HepG2 (cell line): ENCODE results near the gene HOXD9. TPM values are rescaled to one million over a fixed set of nuclear protein-coding genes. Genes with fewer than 3 reads are reported as not detected.
A peak's percentile ranks its signal among the peaks of the same experiment; 100 is the strongest.

Source experiments
- ATAC-seq: fragments of 200-7000 bp; cut with Tn5 transposase; 3 replicates; pipeline ENCODE4 v1.9.1; 2020; ENCODE audit warnings: mild to moderate bottlenecking, moderate library complexity
- BruUV-seq: library from RNA; stranded (reverse); fragments of 400-500 nt; replicated peaks from 2 replicates; lab custom pipeline; 2021; lab: Mats Ljungman, UMichigan
- CTCF ChIA-PET: fragments of 300-600 bp; formaldehyde crosslinking; extraction: SDS; loops from one replicate; lab custom pipeline; 2021; ENCODE audit warnings: low total read pairs, inconsistent platforms, low intra/inter-chr PET ratio; lab: Yijun Ruan, JAX
- POLR2A ChIA-PET: fragments of 350-600 bp; sonication (Branson Sonifier 250); formaldehyde crosslinking; loops from one replicate; lab custom pipeline; 2020; ENCODE audit warnings: antibody characterized with exemption, inconsistent platforms; lab: Yijun Ruan, JAX
- DNase-seq: peaks from one replicate; pipeline ENCODE4 v3.0.0-alpha.2; 2015; ENCODE audit warnings: low spot score
- FAIRE-seq: peaks from 3 replicates; lab custom pipeline; 2011; peaks lifted over from hg19 to GRCh38; lab: Jason Lieb, UNC
- H2AFZ ChIP-seq: one replicate; pipeline ENCODE4 v1.6.1; 2011; ENCODE audit warnings: low read length, inconsistent platforms
- H3K27ac ChIP-seq: fragments of 300-600 bp; 3 replicates; pipeline ENCODE4 v1.8.0; 2011; ENCODE audit warnings: mixed run types, mild to moderate bottlenecking, mixed read lengths, low read length, inconsistent platforms; ENCODE audit not compliant: insufficient read depth; ENCODE audit errors: extremely low read length
- H3K27me3 ChIP-seq, 2 experiments: fragments of 200-600 bp in 1 of 2; 2 replicates in 1 of 2; 3 replicates in 1 of 2; pipeline versions ENCODE4 v1.6.0 to v1.8.0; 2011; ENCODE audit warnings: low read length in 2 of 2, mild to moderate bottlenecking in 2 of 2, moderate library complexity in 2 of 2, inconsistent platforms in 1 of 2; ENCODE audit not compliant: insufficient read depth in 2 of 2, control insufficient read depth in 1 of 2
- H3K36me3 ChIP-seq, 2 experiments: fragments of 200-600 bp in 1 of 2; replicated peaks in 1 of 2; 2 replicates in 1 of 2; 3 replicates in 1 of 2; pipeline versions ENCODE4 v1.5.1 to v1.8.0; 2011; ENCODE audit warnings: low read length in 2 of 2, inconsistent platforms in 1 of 2; ENCODE audit not compliant: insufficient read depth in 2 of 2, control insufficient read depth in 1 of 2
- H3K4me1 ChIP-seq: 2 replicates; pipeline ENCODE4 v1.5.1; 2012; ENCODE audit warnings: low read length, inconsistent platforms; ENCODE audit not compliant: insufficient read depth
- H3K4me2 ChIP-seq: 2 replicates; pipeline ENCODE4 v1.6.0; 2011; ENCODE audit warnings: low read depth, low read length, inconsistent platforms
- H3K4me3 ChIP-seq, 3 experiments: fragments of 200-600 bp in 1 of 3; sonication (generic), shearing (Covaris generic) in 1 of 3; replicated peaks in 1 of 3; 2 replicates each; pipeline ENCODE4 v1.5.1; 2011 to 2016; ENCODE audit warnings: low read length in 3 of 3, inconsistent platforms in 2 of 3, low read depth in 2 of 3, mild to moderate bottlenecking in 2 of 3, control low read depth in 1 of 3, mixed read lengths in 1 of 3; ENCODE audit not compliant: insufficient read depth in 1 of 3
- H3K79me2 ChIP-seq: one replicate; pipeline ENCODE4 v1.6.1; 2011; ENCODE audit warnings: low read length, inconsistent platforms; ENCODE audit not compliant: insufficient read depth
- H3K9ac ChIP-seq: 2 replicates; pipeline ENCODE4 v1.6.0; 2011; ENCODE audit warnings: mild to moderate bottlenecking, low read depth, low read length, inconsistent platforms; ENCODE audit not compliant: insufficient read depth
- H3K9me3 ChIP-seq: 2 replicates; pipeline ENCODE4 v1.5.1; 2012; ENCODE audit warnings: mild to moderate bottlenecking, low read length
- H4K20me1 ChIP-seq: 2 replicates; pipeline ENCODE4 v1.6.0; 2011; ENCODE audit warnings: inconsistent platforms, mild to moderate bottlenecking, low read length, moderate library complexity; ENCODE audit not compliant: insufficient read depth
- BCL6 ChIP-seq: IDR thresholded peaks from 2 replicates; pipeline ENCODE4 v1.6.1; 2016; ENCODE audit warnings: missing genetic modification reagents, missing compliant biosample characterization
- CEBPG ChIP-seq: IDR thresholded peaks from 2 replicates; pipeline ENCODE4 v1.6.1; 2016
- CENPBD1 ChIP-seq: sonication (generic); formaldehyde crosslinking; IDR thresholded peaks from 2 replicates; pipeline ENCODE4 v1.8.0; 2022; ENCODE audit warnings: missing genetic modification reagents, low read depth, mild to moderate bottlenecking, borderline replicate concordance
- ELF3 ChIP-seq: IDR thresholded peaks from 2 replicates; pipeline ENCODE4 v1.6.1; 2016; ENCODE audit warnings: missing genetic modification reagents, missing compliant biosample characterization
- FOXJ3 ChIP-seq: sonication (generic); formaldehyde crosslinking; IDR thresholded peaks from 2 replicates; pipeline ENCODE4 v1.4.0; 2020; ENCODE audit warnings: missing genetic modification reagents, mild to moderate bottlenecking, borderline replicate concordance
- GABPA ChIP-seq, 2 experiments: IDR thresholded peaks; 2 replicates each; pipeline ENCODE4 v1.6.1; 2011 to 2016; ENCODE audit warnings: low read depth in 2 of 2, low read length in 1 of 2, missing biosample characterization in 1 of 2, missing genetic modification characterization in 1 of 2
- HBP1 ChIP-seq: IDR thresholded peaks from 2 replicates; pipeline ENCODE4 v1.6.1; 2016; ENCODE audit warnings: low read depth, control low read depth
- HMG20B ChIP-seq: conservative IDR thresholded peaks from 2 replicates; pipeline ENCODE4 v1.6.1; 2016; ENCODE audit warnings: missing genetic modification reagents, missing compliant biosample characterization
- HOXA3 ChIP-seq: sonication (generic); formaldehyde crosslinking; IDR thresholded peaks from 2 replicates; pipeline ENCODE4 v1.5.0; 2020; ENCODE audit warnings: missing genetic modification reagents
- JARID2 ChIP-seq: sonication (generic); formaldehyde crosslinking; IDR thresholded peaks from 2 replicates; pipeline ENCODE4 v1.8.1; 2023; ENCODE audit warnings: missing genetic modification reagents, inconsistent platforms; ENCODE audit not compliant: insufficient replicate concordance
- NR2F1 ChIP-seq, 2 experiments: fragments of 450-650 bp in 1 of 2; formaldehyde crosslinking in 1 of 2; IDR thresholded peaks; 2 replicates each; pipeline versions ENCODE4 v1.5.0 to v1.6.1; 2016 to 2020; ENCODE audit warnings: mild to moderate bottlenecking in 1 of 2, missing compliant biosample characterization in 1 of 2, missing genetic modification reagents in 1 of 2, moderate library complexity in 1 of 2
- PCBP1 ChIP-seq: fragments of 200-400 bp; formaldehyde crosslinking; IDR thresholded peaks from 2 replicates; pipeline ENCODE4 v1.6.1; 2017; ENCODE audit warnings: mild to moderate bottlenecking, low read depth, low read length, borderline replicate concordance
- SIN3A ChIP-seq: IDR thresholded peaks from 2 replicates; pipeline ENCODE4 v1.6.1; 2011; ENCODE audit warnings: low read depth, mild to moderate bottlenecking, control low read depth, low read length, borderline replicate concordance
- SRSF4 ChIP-seq: fragments of 200-400 bp; formaldehyde crosslinking; IDR thresholded peaks from one replicate; pipeline ENCODE4 v1.6.1; 2018; ENCODE audit warnings: mild to moderate bottlenecking, low read depth, low read length, moderate library complexity; ENCODE audit not compliant: poor library complexity, severe bottlenecking
- YY1 ChIP-seq: IDR thresholded peaks from 2 replicates; pipeline ENCODE4 v1.6.1; 2011; ENCODE audit warnings: low read length, low read depth, moderate library complexity, mild to moderate bottlenecking; ENCODE audit not compliant: insufficient read depth, insufficient replicate concordance
- ZBTB38 ChIP-seq: sonication (generic); formaldehyde crosslinking; IDR thresholded peaks from 2 replicates; pipeline ENCODE4 v1.5.1; 2020; ENCODE audit warnings: mild to moderate bottlenecking, missing genetic modification reagents
- ZNF264 ChIP-seq: sonication (generic); formaldehyde crosslinking; IDR thresholded peaks from 2 replicates; pipeline ENCODE4 v1.4.0; 2020; ENCODE audit warnings: missing genetic modification reagents
- WGBS: methylation state at CpG from one replicate; pipeline ENCODE4 v1.1.6; 2017; ENCODE audit warnings: low lambda C conversion rate; 5-methylcytosine and 5-hydroxymethylcytosine counted together
- in situ Hi-C: cut with HindIII; loops from 2 replicates; pipeline ENCODE4 v1.10.0; 2017; ENCODE audit warnings: low pct_unique_long_range_greater_than_20kb; ENCODE audit not compliant: extremely low pct_ligation_motif_present
- intact Hi-C: fragments of 100-400 bp; cut with micrococcal nuclease; formaldehyde crosslinking; loops from one replicate; pipeline ENCODE4 v1.10.0; 2022; ENCODE audit not compliant: unreplicated experiment
- polyA plus RNA-seq, 8 experiments: library from polyadenylated mRNA; depleted of rRNA in 3 of 8; stranded (reverse) in 7 of 8; unstranded in 1 of 8; fragments of >200 nt; fragmentation: Illumina TruSeq in 4 of 8; extraction: Trizol in 4 of 8; gene quantifications; 2 replicates each; pipeline versions ENCODE4 v1.2.1 to v1.2.3, GENCODE V29; 2011 to 2016; ENCODE audit warnings: low read depth in 4 of 8, missing spikeins in 1 of 8, mixed read lengths in 1 of 8; ENCODE audit not compliant: insufficient read depth in 1 of 8
- total RNA-seq, 5 experiments: library from RNA; depleted of rRNA; stranded (reverse); fragments of >200 nt; fragmentation: Illumina TruSeq; extraction: Trizol; gene quantifications; 2 replicates each; pipeline ENCODE4 v1.2.3, GENCODE V29; 2016; ENCODE audit warnings: low read depth in 1 of 5

HOXD9 gene
- total and polyA plus RNA-seq, 2 of the 13 experiments (the other 11 are each of a cell fraction or from before 2014, with no cell fraction given), result not detected

GRCh38 chr2:176172007-176172894 is 49.7 kb downstream of the HOXD9 start (continued):
- 0 out of 2 replicates have a peak, but pooled peaks have one; percentile 31 for TF ChIP-seq SIN3A
- TF ChIP-seq PCBP1, result no peak
- TF ChIP-seq SRSF4, result no peak

- CTCF ChIA-PET, result no interaction called here
- Histone ChIP-seq H2AFZ (no peak overlapping the region), H3K27me3 (peaks cover 4 to 17% of the 10 kb centered on the region in 2 experiments; a peak in 4 of 5 replicates), H3K79me2 (no peaks in the 10 kb centered on the region), H3K27ac (peak overlapping the region; percentile 6), H3K9me3 (no peaks in the 10 kb centered on the region), H3K36me3 (peaks cover 0 to 29% of the 10 kb centered on the region in 2 experiments; a peak in 4 of 5 replicates), H3K4me3 (no peak overlapping the region), H3K4me1 (peaks cover 58% of the 10 kb centered on the region), H3K4me2 (no peak overlapping the region), H3K9ac (no peak overlapping the region), H4K20me1 (no peaks in the 10 kb centered on the region)
- intact Hi-C loops (no loop called here), in situ Hi-C loops (no loop called here)
- DNase-seq, result peak; percentile 65
- BruUV-seq, result no TSS peak
- peak; percentile 4 for FAIRE-seq
- ATAC-seq, result peak; percentile 38
- WGBS, result 49% methylated on average over 14 of the region's 14 CpGs
- POLR2A ChIA-PET, result interaction anchor here (4.4 kb wide), 1 partner anchor 14 kb away, joined by 21 read pairs; the partner anchor contains the start of gene HOXD1
- no peak for TF ChIP-seq CENPBD1 (CRISPR knock-in tag)
- 0 out of 2 replicates have a peak, but pooled peaks have one; percentile 36 for TF ChIP-seq ELF3 (CRISPR knock-in tag)
- TF ChIP-seq JARID2 (CRISPR knock-in tag), result no peak
- peak; percentile 22; the same call in 1 of the 2 replicates for TF ChIP-seq CEBPG
- no peak for TF ChIP-seq YY1
- TF ChIP-seq HOXA3 (CRISPR knock-in tag), result peak; percentile 59
- peak; percentile 63 for TF ChIP-seq BCL6 (CRISPR knock-in tag)
- TF ChIP-seq FOXJ3, result peak; percentile 74; the same call in 1 of the 2 replicates
- TF ChIP-seq NR2F1 (CRISPR knock-in tag; IDR thresholded peaks at IDR 0.05), result no peak
- TF ChIP-seq HMG20B (CRISPR knock-in tag), result peak; percentile 52; the same call in 1 of the 2 replicates
- peak; percentile 46; the same call in 1 of the 2 replicates for TF ChIP-seq ZNF264 (CRISPR knock-in tag)
- no peak for TF ChIP-seq GABPA (IDR thresholded peaks at IDR 0.05; ENCODE audit: low read depth, low read length)
- TF ChIP-seq GABPA (CRISPR knock-in tag; IDR thresholded peaks at IDR 0.05; ENCODE audit: low read depth), result peak; percentile 41; the same call in 1 of the 2 replicates
- TF ChIP-seq ZBTB38 (CRISPR knock-in tag), result peak; percentile 55; the same call in 1 of the 2 replicates
- no peak for TF ChIP-seq HBP1
Measured at GRCh38 chr2:176172895-176173566, 50.5 kb downstream of the HOXD9 start.
